Cardiac muscle cell (in vitro differentiated cells and primary cell): ENCODE measurements around the gene LIPA. TPM values are rescaled to one million over a fixed set of nuclear protein-coding genes. Genes with fewer than 3 reads are reported as not detected.

Experiments used
- DNase-seq, 2 donors: peaks; one replicate each; pipeline versions ENCODE4 v3.0.0 to v3.0.0-alpha.2; 2010 to 2017; ENCODE audit warnings: low read depth in 1 of 2, low spot score in 1 of 2
- H3K27ac ChIP-seq: fragments of 200-600 bp; sonication (generic); 2 replicates; pipeline ENCODE4 v1.5.1; 2016
- H3K27me3 ChIP-seq: fragments of 200-600 bp; sonication (generic); 2 replicates; pipeline ENCODE4 v1.6.0; 2016; ENCODE audit warnings: control low read depth
- H3K36me3 ChIP-seq: fragments of 200-600 bp; sonication (generic); 2 replicates; pipeline ENCODE4 v1.5.1; 2016; ENCODE audit warnings: control low read depth
- H3K4me1 ChIP-seq: fragments of 200-600 bp; sonication (generic); 2 replicates; pipeline ENCODE4 v1.8.1; 2017; ENCODE audit warnings: low read depth, mild to moderate bottlenecking, mixed run types
- H3K4me3 ChIP-seq: fragments of 200-600 bp; sonication (generic); 2 replicates; pipeline ENCODE4 v1.5.1; 2016; ENCODE audit warnings: mild to moderate bottlenecking
- H3K9me3 ChIP-seq: fragments of 200-600 bp; sonication (generic); 2 replicates; pipeline ENCODE4 v1.5.1; 2017; ENCODE audit warnings: low read depth, mild to moderate bottlenecking, control low read depth
- polyA plus RNA-seq: library from polyadenylated mRNA; unstranded; fragments of >200 nt; fragmentation: Nextera tagmentation; extraction: Ambion mirVana; gene quantifications from 2 replicates; pipeline ENCODE4 v1.2.1, GENCODE V29; 2016
- total RNA-seq: library from RNA; depleted of rRNA; stranded (reverse); fragments of >200 nt; gene quantifications from 2 replicates; pipeline ENCODE4 v1.2.3, GENCODE V29; 2016
- TF ChIP-seq, protein P1 (sequence below): IDR thresholded peaks from 2 replicates; pipeline ENCODE4 v1.5.1; 2012; ENCODE audit warnings: low read depth, mild to moderate bottlenecking, low read length

The LIPA gene
- total RNA-seq (6.8 and 6.9 TPM in 2 replicates), polyA plus RNA-seq (12.3 and 13.1 TPM in 2 replicates)

- TF ChIP-seq, protein P1, sequence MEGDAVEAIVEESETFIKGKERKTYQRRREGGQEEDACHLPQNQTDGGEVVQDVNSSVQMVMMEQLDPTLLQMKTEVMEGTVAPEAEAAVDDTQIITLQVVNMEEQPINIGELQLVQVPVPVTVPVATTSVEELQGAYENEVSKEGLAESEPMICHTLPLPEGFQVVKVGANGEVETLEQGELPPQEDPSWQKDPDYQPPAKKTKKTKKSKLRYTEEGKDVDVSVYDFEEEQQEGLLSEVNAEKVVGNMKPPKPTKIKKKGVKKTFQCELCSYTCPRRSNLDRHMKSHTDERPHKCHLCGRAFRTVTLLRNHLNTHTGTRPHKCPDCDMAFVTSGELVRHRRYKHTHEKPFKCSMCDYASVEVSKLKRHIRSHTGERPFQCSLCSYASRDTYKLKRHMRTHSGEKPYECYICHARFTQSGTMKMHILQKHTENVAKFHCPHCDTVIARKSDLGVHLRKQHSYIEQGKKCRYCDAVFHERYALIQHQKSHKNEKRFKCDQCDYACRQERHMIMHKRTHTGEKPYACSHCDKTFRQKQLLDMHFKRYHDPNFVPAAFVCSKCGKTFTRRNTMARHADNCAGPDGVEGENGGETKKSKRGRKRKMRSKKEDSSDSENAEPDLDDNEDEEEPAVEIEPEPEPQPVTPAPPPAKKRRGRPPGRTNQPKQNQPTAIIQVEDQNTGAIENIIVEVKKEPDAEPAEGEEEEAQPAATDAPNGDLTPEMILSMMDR: no peak
- Histone ChIP-seq H3K9me3 (no peaks in the 10 kb centered on the region), H3K4me3 (peak within 1 kb of the TSS; percentile 46), H3K36me3 (no peaks in the 10 kb centered on the region), H3K27me3 (no peaks in the 10 kb centered on the region), H3K4me1 (no peaks in the 10 kb centered on the region), H3K27ac (no peak within 1 kb of the TSS)
- DNase-seq: peak; percentile 97 to 99
These were observed at the start of gene LIPA for GRCh38 chr10:89251409-89252224. Gene LIPA (minus strand): TSS chr10:89251775. CDS start chr10:89247648, 4,127 bp downstream.

GRCh38 chr10:89301232-89301631, 49.7 kb upstream of the LIPA start:
- no peak overlapping the region for H3K27ac ChIP-seq
- TF ChIP-seq, protein P1: no peak
- no peaks in the 10 kb centered on the region for H3K4me1 ChIP-seq
- no peaks in the 10 kb centered on the region for H3K9me3 ChIP-seq
- H3K4me3 ChIP-seq: no peak overlapping the region
- DNase-seq: peak in 1 of 2 donors; percentile 66
- H3K27me3 ChIP-seq: no peaks in the 10 kb centered on the region
- no peaks in the 10 kb centered on the region for H3K36me3 ChIP-seq

- H3K4me3 ChIP-seq: no peak overlapping the region
- H3K27me3 ChIP-seq: no peaks in the 10 kb centered on the region
- no peak overlapping the region for H3K27ac ChIP-seq
- no peak for DNase-seq
- TF ChIP-seq, protein P1: no peak
- no peaks in the 10 kb centered on the region for H3K4me1 ChIP-seq
- no peaks in the 10 kb centered on the region for H3K9me3 ChIP-seq
- H3K36me3 ChIP-seq: no peaks in the 10 kb centered on the region
These were observed 47.5 kb upstream of the LIPA start for GRCh38 chr10:89299031-89299430.

- no peaks in the 10 kb centered on the region for H3K4me1 ChIP-seq
- H3K36me3 ChIP-seq: no peaks in the 10 kb centered on the region
- no peaks in the 10 kb centered on the region for H3K27me3 ChIP-seq
- no peak for DNase-seq
- H3K27ac ChIP-seq: no peak overlapping the region
- no peaks in the 10 kb centered on the region for H3K9me3 ChIP-seq
- TF ChIP-seq, protein P1: no peak
- no peak overlapping the region for H3K4me3 ChIP-seq
These were observed 46.2 kb upstream of the LIPA start for GRCh38 chr10:89297791-89298190.

DNA sequence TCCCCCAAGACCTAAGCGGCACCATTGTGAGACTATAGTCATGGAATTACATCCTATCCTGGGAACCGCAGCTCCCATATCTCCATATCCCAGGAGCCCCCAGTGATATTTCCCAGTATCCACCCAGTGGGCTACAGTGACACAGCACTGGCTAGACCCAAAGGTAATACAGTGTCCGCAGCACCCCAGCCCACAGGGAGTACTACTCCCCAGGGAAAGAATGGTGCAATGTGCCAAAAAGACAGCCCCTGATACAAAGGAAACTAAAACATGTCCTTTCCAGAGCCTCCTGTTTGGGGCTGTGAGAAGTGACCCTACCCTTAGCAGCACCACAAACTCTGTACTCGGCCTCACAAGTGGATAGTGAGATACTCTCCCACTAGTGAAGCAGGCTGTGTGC, 45.8 kb upstream of the LIPA start:
- DNase-seq: no peak
- Histone ChIP-seq H3K36me3 (no peaks in the 10 kb centered on the region), H3K9me3 (no peaks in the 10 kb centered on the region), H3K27ac (no peak overlapping the region), H3K27me3 (no peaks in the 10 kb centered on the region), H3K4me1 (no peaks in the 10 kb centered on the region), H3K4me3 (no peak overlapping the region)
- TF ChIP-seq, protein P1: no peak
